ENCODE results near the gene TRAPPC10. TPM values are rescaled to one million over a fixed set of nuclear protein-coding genes. Genes with fewer than 3 reads are reported as not detected.

The TRAPPC10 gene
- total RNA-seq, 1 experiment from 2014 or later, result 39.3 TPM

DNA sequence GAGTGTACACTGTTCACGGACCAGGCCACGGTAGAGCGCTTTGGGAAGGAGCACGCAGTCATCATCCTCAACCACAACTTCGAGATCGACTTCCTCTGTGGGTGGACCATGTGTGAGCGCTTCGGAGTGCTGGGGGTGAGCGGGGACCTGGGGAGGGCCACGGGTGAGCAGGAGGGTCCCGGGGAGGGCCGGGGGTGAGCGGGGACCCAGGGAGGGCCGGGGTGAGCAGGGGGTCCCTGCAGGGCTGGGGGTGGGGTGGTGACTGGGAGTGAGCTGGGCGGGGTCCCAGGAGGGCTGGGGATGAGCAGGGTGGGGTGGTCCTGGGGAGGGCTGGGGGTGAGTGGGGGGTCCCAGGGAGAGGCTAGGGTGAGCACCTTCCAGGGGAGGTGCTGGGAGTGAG lies 44.1 kb upstream of the TRAPPC10 start:
- POLR2A ChIA-PET, result no interaction called here
- no TSS peak for BruUV-seq (replicated peaks)
- H3K36me3 Mint-ChIP-seq (ENCODE audit: insufficient read depth, unreplicated experiment), result peaks cover 53% of the 10 kb centered on the region

DNA sequence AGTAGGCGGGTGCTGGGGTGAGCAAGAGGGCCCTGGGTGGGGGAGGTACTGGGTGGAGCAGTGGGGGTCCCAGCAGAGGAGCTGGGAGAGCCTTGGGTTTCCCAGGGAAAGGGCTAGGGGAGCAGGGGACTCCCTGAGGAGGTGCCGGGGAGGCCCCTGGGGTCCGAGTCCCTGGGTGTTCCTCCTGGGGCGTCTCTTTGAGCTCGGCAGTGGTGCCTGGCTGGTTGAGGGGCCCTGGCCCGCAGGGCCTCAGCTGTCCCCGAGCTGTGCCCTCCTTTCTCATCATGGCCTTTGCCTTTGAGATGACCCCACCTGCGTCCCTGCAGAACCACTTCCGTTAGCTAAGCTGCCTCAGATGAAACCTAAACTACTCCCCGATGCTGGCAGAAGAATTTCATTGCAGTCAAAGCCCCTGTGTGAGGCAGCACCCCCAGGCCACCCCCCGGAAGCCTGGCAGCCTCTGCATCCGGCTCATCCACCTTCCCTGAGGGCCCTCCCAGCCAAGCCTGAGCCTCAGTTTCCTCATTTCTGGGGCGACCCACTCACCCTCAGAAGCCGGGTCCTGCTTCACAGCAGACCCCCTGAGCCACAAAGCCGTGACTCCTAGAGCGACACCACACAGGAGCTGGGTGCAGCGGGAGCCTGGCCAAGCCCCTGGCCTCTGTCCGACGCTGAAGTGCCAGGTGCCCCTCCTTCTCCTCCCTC lies 43.5 kb upstream of the TRAPPC10 start:
- intact Hi-C loops (cut with micrococcal nuclease), result no loop called here
- DNase-seq (ENCODE audit: unreplicated experiment), result no peak
- CTCF ChIA-PET, result no interaction called here
- TF ChIP-seq, protein P1, sequence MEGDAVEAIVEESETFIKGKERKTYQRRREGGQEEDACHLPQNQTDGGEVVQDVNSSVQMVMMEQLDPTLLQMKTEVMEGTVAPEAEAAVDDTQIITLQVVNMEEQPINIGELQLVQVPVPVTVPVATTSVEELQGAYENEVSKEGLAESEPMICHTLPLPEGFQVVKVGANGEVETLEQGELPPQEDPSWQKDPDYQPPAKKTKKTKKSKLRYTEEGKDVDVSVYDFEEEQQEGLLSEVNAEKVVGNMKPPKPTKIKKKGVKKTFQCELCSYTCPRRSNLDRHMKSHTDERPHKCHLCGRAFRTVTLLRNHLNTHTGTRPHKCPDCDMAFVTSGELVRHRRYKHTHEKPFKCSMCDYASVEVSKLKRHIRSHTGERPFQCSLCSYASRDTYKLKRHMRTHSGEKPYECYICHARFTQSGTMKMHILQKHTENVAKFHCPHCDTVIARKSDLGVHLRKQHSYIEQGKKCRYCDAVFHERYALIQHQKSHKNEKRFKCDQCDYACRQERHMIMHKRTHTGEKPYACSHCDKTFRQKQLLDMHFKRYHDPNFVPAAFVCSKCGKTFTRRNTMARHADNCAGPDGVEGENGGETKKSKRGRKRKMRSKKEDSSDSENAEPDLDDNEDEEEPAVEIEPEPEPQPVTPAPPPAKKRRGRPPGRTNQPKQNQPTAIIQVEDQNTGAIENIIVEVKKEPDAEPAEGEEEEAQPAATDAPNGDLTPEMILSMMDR (IDR thresholded peaks at IDR 0.05; ENCODE audit: unreplicated experiment), result no peak
- H3K4me3 Mint-ChIP-seq (ENCODE audit: unreplicated experiment), result no peak overlapping the region
- H3K9me3 Mint-ChIP-seq (ENCODE audit: unreplicated experiment), result no peaks in the 10 kb centered on the region
- no peak overlapping the region for H3K27ac Mint-ChIP-seq (ENCODE audit: low read depth, unreplicated experiment)
- BruUV-seq (replicated peaks), result no TSS peak
- H3K36me3 Mint-ChIP-seq (ENCODE audit: insufficient read depth, unreplicated experiment), result peaks cover 47% of the 10 kb centered on the region
- no peaks in the 10 kb centered on the region for H3K27me3 Mint-ChIP-seq (ENCODE audit: insufficient read depth, unreplicated experiment)
- no peaks in the 10 kb centered on the region for H3K4me1 Mint-ChIP-seq (ENCODE audit: insufficient read depth, unreplicated experiment)
- POLR2A ChIA-PET, result interaction anchor here (0.6 kb wide), 1 partner anchor 755 kb away, joined by 3 read pairs; no protein-coding TSS in a partner anchor

More for the DNA sequence above, 44.1 kb upstream of the TRAPPC10 start:
- no peak overlapping the region for H3K4me3 Mint-ChIP-seq (ENCODE audit: unreplicated experiment)
- H3K4me1 Mint-ChIP-seq (ENCODE audit: insufficient read depth, unreplicated experiment), result no peaks in the 10 kb centered on the region
- no peaks in the 10 kb centered on the region for H3K9me3 Mint-ChIP-seq (ENCODE audit: unreplicated experiment)
- intact Hi-C loops (cut with micrococcal nuclease), result no loop called here
- no peak for DNase-seq (ENCODE audit: unreplicated experiment)
- TF ChIP-seq, protein P1 (IDR thresholded peaks at IDR 0.05; ENCODE audit: unreplicated experiment), result no peak
- CTCF ChIA-PET, result no interaction called here
- no peaks in the 10 kb centered on the region for H3K27me3 Mint-ChIP-seq (ENCODE audit: insufficient read depth, unreplicated experiment)
- H3K27ac Mint-ChIP-seq (ENCODE audit: low read depth, unreplicated experiment), result no peak overlapping the region

DNA sequence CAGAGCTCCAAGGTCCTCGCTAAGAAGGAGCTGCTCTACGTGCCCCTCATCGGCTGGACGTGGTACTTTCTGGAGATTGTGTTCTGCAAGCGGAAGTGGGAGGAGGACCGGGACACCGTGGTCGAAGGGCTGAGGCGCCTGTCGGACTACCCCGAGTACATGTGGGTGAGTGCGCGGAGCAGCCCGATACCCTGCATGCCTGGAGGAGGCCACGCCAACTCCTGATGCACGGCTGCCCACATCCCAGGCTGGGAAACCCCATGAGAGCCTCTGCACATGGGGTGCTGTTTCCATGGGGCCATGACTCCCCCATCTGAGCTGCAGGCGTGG lies 43.0 kb upstream of the TRAPPC10 start:
- no peak for DNase-seq (ENCODE audit: unreplicated experiment)
- TF ChIP-seq, protein P1 (IDR thresholded peaks at IDR 0.05; ENCODE audit: unreplicated experiment), result no peak
- ChIA-PET CTCF (no interaction called here), POLR2A (interaction anchor here (0.6 kb wide), 1 partner anchor 754 kb away, joined by 3 read pairs; no protein-coding TSS in a partner anchor)
- Mint-ChIP-seq H3K9me3 (ENCODE audit: unreplicated experiment) (no peaks in the 10 kb centered on the region), H3K36me3 (ENCODE audit: insufficient read depth, unreplicated experiment) (peaks cover 43% of the 10 kb centered on the region), H3K4me1 (ENCODE audit: insufficient read depth, unreplicated experiment) (no peaks in the 10 kb centered on the region), H3K27me3 (ENCODE audit: insufficient read depth, unreplicated experiment) (no peaks in the 10 kb centered on the region), H3K4me3 (ENCODE audit: unreplicated experiment) (no peak overlapping the region), H3K27ac (ENCODE audit: low read depth, unreplicated experiment) (no peak overlapping the region)
- intact Hi-C loops (cut with micrococcal nuclease), result no loop called here
- BruUV-seq (replicated peaks), result no TSS peak

DNA sequence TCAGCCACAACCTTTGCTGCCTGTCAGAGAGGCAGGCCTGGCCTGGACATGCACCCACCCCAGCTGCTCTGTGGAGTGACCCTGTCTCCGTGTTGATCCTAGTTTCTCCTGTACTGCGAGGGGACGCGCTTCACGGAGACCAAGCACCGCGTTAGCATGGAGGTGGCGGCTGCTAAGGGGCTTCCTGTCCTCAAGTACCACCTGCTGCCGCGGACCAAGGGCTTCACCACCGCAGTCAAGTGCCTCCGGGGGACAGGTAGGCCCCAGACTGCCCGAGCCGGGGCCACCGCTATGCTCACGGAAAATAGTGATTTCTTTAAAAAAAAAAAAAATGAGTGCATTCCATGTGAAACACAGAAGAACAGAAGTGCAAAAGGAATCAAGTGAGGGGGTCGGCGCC lies 41.6 kb upstream of the TRAPPC10 start:
- no TSS peak for BruUV-seq (replicated peaks)
- POLR2A ChIA-PET, result no interaction called here

More for the DNA sequence above, 41.6 kb upstream of the TRAPPC10 start:
- DNase-seq (ENCODE audit: unreplicated experiment), result no peak
- TF ChIP-seq, protein P1 (IDR thresholded peaks at IDR 0.05; ENCODE audit: unreplicated experiment), result no peak
- CTCF ChIA-PET, result no interaction called here
- Mint-ChIP-seq H3K27me3 (ENCODE audit: insufficient read depth, unreplicated experiment) (no peaks in the 10 kb centered on the region), H3K9me3 (ENCODE audit: unreplicated experiment) (no peaks in the 10 kb centered on the region), H3K4me1 (ENCODE audit: insufficient read depth, unreplicated experiment) (no peaks in the 10 kb centered on the region), H3K36me3 (ENCODE audit: insufficient read depth, unreplicated experiment) (peaks cover 43% of the 10 kb centered on the region), H3K4me3 (ENCODE audit: unreplicated experiment) (no peak overlapping the region), H3K27ac (ENCODE audit: low read depth, unreplicated experiment) (no peak overlapping the region)
- intact Hi-C loops (cut with micrococcal nuclease), result no loop called here

Data from MCF 10A (cell line).